NB4 (cell line): Measurements from ENCODE around the gene GUCA2B.

Experiments used
- POLR2A ChIP-seq: IDR thresholded peaks from 2 replicates; pipeline ENCODE4 v1.6.1; 2011; ENCODE audit warnings: mild to moderate bottlenecking; ENCODE audit not compliant: insufficient read length; ENCODE audit errors: extremely low read depth
- TF ChIP-seq, protein P1 (sequence below): IDR thresholded peaks from one replicate; pipeline ENCODE4 v1.5.1; 2012; ENCODE audit warnings: low read depth, low read length
- TF ChIP-seq, protein P2 (sequence below): IDR thresholded peaks from 2 replicates; pipeline ENCODE4 v1.6.1; 2011; ENCODE audit warnings: low read depth, low read length

DNA sequence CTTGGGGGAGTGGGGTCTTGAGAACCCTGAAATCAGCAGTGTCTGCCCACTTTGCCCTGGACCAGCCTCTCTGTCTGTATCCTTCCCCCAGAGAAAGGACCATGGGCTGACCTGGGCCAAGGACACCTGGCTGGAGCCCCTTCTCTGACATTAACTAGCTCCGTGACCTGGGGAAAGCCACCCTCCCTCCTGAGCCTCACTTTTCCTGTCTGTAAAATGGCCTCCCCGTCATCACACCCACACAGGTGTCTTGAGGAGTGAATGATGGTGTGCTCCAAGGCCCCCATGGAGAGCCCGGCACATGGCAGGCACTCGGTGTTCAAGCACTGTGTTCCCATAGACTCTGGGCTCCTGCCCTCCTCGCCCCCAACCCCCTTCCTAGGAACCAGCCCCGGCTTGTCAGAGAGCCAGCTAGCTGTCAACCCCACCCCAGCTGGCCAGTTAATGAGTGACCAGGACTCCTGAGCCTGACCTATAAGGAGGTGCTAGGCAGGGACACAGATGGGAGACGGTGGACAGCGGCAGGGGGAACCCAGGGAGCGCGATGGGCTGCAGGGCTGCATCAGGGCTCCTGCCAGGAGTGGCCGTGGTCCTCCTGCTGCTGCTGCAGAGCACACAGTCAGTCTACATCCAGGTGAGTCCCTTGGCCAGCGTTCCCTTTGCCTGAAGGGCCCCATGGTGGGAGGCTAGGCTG lies at the start of gene GUCA2B:
- TF ChIP-seq, protein P1, sequence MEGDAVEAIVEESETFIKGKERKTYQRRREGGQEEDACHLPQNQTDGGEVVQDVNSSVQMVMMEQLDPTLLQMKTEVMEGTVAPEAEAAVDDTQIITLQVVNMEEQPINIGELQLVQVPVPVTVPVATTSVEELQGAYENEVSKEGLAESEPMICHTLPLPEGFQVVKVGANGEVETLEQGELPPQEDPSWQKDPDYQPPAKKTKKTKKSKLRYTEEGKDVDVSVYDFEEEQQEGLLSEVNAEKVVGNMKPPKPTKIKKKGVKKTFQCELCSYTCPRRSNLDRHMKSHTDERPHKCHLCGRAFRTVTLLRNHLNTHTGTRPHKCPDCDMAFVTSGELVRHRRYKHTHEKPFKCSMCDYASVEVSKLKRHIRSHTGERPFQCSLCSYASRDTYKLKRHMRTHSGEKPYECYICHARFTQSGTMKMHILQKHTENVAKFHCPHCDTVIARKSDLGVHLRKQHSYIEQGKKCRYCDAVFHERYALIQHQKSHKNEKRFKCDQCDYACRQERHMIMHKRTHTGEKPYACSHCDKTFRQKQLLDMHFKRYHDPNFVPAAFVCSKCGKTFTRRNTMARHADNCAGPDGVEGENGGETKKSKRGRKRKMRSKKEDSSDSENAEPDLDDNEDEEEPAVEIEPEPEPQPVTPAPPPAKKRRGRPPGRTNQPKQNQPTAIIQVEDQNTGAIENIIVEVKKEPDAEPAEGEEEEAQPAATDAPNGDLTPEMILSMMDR: no peak
- TF ChIP-seq POLR2A: no peak
- TF ChIP-seq, protein P2, sequence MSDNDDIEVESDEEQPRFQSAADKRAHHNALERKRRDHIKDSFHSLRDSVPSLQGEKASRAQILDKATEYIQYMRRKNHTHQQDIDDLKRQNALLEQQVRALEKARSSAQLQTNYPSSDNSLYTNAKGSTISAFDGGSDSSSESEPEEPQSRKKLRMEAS: no peak
